GM21737 (cell line): ENCODE measurements around the gene DGCR2.
"Not testable (repeated sequence)": the region's sequence is repeated elsewhere in the genome, so short reads cannot be mapped to it uniquely, and the experiment has no call there.

Experiments
- ATAC-seq: cut with Tn5 transposase; IDR thresholded peaks from one replicate; pipeline ENCODE4 v1.9.1; 2021; ENCODE audit warnings: mild to moderate bottlenecking, moderate library complexity; ENCODE audit not compliant: unreplicated experiment

Gene DGCR2

DNA sequence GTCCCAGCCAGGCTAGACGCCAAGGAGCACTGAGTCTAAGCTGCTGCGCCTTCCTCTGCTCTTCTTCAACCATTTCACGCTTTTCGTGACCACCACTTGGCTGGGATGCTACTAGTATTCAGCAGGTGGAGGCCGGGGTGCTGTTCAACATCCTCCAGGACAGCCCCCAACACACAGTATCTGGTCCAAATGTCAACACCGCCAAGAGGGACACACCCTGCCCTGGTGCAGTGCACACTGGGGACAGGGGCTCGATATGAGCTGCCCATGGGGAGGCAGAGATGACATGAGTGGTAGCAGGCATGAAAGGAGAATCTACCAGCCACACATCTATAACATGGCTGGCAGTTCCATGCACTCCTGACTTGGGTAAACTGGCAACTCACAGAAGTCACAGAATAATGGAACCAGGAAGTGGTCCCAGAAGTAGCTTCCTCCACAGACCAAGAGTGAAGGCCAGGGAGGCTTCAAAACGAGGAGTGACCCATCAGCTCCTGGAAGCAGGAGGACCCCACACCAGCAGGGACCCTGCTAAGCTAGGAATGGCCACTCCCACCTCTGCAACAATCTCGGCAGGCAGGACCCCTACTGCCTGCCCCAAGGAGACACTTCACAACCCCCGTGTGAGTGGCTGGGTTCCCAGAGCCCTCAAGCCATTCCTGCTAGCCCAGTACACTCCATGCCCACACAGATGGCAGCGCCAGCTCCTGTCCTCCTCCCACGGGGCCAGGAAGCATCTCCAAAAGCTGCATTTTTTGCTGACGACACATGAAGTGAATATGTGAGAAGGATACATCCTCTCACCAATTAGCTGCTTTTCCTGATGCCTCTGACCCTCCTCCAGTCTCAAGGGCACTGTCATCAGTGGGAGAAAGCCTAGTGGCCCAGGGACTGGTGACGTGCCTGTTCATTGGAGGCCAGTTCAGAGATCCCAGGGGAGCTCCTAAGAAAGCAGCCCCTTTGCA, 78.8 kb downstream of the DGCR2 start:
- ATAC-seq, result no peak

DNA sequence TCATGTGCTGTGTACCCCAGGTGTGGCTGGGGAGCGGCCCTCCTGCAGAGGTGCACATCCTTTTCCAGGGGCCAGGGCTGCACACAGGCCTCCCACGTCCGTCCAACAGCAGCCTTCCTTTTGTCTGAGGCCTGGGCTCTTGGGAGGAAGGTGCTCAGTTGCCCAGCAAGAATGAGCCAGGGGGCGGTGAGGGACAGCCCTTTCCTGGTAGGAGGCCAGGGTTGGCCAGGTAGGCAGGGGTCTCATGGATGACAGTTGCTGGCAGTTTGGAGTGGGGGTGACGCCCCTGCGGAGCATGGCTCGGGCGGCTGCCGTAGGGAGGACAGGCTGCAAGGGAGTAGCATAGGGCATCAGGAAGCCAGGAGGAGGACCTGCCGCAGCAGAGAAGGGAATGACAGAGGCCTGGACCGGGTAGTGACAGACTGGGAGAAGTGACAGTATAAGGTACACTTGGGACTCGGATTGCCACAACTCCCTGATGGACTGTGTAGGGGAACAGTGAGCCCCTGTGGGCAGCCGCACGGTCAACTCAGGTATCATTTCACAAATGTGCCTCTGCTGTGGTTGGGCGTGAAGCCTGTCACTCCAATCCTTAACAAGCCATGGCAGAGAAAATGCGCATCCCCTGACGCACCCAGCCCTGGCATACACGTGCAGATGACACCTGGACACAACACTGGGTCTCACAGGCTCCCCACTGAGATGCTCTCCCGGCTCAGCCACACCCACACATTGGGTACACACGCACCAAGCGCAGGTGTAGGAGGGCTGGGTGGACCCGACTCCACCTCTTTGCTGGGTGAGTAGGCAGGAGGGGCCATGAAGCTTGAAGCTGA, 79.7 kb downstream of the DGCR2 start:
- no peak for ATAC-seq

DNA sequence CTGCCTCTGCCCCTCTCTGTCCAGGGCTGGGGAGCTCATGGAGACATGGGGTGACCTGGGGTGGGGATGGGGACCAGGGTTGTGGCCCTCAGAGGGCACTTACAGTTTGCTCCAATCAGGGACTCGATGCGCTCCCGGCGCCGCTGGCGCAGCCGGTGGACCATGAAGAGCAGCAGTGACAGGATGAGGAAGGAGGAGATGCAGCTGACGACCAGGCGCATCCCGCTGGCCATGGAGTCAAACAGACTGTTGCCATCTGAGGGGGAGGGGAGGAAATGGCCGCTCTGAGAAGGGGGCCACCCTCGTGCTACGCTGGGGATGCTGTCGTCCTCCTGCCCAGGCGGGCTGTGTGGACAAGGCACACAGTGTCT, 80.5 kb downstream of the DGCR2 start:
- no peak for ATAC-seq

DNA sequence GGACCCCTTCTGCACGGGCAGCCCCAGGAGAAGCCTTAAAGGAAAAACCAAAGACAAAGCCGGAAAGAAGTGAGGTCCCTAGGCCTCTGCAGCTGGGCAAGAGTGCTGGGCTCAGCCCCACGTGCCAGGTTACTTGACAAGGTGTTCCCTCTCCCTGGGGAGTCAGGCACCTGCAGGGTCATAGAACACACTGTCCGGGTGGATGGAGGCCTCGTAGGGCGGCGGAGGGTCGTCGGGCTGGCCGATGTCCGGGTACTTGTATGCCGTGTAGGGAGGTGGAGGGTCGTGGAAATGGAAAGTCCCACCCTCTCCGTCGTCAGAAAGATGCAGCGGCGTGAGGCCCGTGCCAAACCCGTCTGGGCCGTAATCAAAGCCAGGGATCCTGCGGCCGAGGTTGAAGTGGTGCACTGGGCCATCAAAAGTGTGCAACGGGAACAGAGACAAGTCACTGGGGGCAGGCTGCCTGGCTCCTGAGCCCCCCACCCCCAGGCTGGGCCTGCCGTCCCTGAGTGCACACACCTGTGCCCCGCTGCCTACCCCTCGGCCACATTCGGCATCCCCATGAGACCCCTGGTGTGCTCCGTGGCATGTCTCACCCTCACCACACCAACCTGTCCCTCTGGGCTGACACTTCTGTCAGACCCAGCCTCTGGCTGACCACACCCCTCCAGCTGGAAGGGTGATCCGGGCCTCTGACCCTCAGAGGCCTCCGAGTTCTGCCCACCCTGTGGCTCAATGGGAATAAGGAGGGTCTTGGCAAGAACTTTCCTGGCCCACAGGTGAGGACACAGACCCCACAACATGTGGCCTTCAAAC, 81.1 kb downstream of the DGCR2 start:
- ATAC-seq, result no peak

DNA sequence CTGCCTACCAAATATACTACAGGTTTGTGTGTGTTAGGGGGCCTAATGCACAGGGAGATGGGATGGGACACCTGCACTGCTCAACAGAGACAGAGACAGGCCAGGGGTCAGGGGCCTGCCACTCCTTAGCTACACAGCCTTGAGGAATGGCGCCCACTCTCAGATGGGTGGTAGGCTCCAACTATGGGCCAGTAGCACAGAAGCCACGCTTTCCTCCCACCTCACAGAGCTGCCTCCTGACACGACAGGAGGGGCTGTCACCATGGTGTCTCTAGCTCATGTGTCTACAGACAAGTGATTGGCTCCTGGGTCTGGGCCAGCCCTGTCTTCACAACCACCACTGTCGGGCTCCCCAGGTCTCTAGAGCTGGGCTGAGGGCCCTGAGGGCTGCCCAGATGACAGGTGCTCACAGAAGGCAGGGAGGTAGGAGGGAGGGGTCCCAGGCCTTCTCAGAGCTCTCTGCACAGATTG, 81.8 kb downstream of the DGCR2 start:
- ATAC-seq, result no peak

DNA sequence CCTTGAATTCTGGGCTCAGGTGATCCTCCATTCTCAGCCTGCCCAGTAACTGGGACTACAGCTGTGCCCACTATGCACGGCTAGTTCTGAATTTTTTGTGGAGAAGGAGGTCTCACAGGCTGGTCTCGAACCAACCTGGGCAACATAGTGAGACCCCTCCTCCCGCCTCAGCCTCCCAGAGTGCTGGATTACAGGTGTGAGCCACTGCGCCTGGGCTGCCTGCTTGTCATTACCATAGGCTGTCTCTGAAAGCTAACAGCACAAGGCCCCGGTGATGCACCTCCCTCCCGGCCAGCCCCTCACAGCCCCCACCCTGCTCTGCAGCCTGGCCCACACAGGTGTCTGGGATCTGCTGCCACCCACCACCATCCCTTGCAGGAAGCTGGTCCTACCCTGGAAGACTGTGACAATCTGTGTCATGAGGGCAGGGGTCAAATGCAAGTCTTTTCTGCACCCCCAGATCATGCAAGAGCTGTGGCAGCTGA, 82.4 kb downstream of the DGCR2 start:
- ATAC-seq, result no peak

DNA sequence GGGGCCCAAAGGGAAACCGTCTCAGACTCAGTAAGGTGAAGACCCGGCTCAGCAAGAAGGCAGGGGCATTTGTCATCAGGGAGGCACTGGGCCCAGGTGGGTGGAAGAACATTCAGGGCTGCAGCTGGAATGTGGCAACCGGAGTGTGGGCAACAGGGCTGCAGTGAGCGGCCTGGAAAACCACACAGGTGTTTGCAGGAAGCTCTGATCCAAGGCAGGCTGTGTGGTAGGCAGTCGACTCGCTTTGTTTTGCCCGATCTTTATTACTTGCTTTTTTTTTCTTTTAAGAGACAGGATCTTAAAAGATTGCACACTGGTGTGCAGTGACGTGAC, 82.8 kb downstream of the DGCR2 start:
- no peak for ATAC-seq

DNA sequence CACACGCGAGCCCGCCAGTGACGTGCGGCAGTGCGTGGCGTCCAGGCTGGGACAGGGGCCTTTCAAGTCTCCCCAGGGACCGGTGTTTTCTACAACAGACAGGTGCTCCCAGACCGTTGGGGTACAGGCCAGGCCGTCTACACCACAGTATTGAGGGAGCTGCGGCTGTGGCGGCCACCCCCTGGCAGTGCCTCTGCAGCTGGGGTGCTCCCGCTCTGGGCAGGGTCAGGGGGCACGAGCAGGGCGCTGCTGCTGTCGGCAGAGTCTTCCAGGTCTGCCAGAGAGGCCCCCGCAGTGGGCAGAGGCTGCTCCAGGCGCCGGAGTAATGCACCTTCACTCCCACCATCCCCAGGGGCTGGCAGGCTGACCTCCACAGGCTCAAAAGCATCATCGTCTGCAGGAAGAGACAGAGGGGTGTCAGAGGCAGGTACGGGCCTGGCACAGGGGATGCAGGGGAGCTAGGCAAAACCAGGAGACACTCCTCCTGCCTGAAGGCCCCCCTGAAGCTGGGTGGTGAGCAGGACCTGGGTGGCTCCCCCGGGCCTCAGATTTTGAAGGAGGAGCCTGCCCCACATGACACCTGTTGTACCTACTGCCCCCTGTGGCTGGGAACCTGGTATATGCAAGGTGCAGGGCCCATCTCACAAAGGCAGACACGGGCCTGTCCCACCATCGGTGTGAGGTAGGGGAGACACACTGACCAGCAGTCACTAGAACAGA, 83.3 kb downstream of the DGCR2 start:
- no peak for ATAC-seq

DNA sequence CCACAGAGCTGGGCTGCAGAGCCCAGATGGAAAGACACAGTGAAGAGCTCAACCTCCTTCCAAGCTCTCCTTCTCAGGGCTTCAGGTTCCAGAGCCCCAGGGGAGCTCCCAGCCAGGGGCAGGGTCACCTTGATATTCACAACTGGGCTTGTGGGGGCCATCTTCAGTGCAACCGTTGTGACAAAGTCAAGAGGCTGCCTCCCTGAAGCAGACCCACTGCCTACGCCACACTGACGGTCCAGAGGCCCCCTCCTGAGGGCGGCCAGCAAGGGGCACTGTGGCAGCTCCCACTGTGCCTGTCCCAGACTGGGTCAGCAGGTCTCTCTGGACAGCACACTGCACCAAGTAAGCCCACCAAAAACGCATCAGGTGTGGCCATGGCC, 84.1 kb downstream of the DGCR2 start:
- ATAC-seq, result no peak

DNA sequence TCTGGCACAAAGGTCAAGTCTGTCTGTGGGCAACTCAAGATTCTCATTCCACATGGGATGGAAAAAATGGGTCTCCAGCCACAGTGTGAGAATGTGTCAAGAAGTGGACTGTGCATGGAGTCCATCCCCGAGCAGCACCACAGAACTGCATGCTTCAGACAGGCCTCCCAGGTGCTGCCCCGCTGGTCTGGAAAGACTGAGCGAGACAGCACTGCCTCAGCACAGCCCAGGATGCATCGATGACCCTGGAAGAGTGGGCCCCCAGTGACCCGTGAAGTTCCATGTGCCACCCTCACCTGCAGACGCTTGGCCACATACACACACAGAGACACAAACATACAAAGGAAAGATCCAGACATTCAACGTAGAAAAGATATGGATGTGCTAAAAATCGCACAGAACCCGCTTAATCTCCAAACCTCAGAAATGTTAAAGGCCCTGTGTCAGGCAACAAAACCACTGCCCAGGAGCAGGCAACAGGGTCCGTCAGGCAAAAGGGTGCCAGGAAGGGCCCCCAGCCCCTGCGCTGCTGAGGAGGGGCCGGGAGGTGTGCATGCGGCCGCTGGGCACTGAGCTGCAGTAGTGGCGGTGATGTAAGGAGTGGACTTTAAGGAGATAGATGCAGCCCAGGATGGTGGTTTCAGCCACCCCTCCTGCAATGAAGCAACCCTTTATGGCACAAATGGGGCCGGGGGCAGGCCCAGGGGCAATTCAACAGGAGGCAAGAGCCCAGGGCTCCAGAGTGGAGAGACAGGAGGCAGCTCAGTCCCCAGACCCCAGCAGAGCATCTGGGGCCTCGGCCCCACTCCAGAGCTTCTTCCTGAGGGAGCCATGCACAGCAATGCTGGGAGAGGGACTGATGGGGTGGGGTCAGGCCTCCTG, 84.7 kb downstream of the DGCR2 start:
- no peak for ATAC-seq

DNA sequence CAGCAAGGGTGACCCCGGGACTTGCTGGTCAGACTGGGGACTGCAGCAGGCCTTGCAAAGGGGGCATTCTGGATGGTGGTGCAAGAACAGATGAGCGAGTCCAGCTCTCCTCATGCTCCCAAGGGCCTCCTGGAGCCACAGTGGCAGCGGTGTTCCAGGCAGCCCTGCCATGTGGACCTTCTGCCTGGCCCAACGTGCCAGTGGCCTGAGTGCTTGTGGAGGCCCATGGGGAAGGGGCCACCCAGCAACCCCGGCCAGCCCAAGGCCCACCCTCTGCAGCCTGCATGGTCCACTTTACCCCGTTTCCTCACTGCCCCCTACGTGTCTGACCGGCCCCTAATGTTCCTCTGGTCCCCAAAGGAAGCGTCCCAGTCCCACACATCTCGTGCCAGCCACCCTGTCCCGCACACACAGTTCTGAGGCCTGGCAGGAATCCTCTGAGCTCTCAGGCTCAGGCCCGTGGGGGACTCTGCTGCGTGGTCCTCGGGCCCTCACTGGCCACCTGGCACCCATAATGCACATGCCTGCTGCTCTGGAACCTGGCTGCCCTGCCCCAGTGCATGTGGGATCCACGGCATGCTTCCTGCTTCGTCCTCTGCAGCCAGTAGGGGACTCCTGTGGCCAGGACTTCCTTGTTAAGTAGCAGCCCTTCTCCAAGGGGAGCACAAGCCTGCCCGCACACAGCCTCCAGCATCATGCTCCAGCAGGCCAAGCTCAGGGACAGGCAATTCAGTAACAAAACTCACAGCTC, 85.5 kb downstream of the DGCR2 start:
- ATAC-seq, result no peak

DNA sequence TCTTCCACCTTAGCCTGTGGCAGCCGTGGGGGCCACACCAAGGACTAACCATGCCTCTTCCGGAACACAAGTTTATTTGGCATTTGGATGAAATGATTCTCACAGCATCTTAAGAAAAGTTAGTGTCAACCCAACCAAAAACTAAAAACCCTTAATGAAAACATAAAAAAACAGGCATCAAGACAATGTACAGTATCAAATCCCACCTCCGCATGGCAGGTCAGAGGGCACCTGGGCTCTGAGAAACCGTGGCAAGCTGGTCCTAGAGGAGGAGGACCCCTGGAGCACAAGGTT, 86.0 kb downstream of the DGCR2 start:
- no peak for ATAC-seq

DNA sequence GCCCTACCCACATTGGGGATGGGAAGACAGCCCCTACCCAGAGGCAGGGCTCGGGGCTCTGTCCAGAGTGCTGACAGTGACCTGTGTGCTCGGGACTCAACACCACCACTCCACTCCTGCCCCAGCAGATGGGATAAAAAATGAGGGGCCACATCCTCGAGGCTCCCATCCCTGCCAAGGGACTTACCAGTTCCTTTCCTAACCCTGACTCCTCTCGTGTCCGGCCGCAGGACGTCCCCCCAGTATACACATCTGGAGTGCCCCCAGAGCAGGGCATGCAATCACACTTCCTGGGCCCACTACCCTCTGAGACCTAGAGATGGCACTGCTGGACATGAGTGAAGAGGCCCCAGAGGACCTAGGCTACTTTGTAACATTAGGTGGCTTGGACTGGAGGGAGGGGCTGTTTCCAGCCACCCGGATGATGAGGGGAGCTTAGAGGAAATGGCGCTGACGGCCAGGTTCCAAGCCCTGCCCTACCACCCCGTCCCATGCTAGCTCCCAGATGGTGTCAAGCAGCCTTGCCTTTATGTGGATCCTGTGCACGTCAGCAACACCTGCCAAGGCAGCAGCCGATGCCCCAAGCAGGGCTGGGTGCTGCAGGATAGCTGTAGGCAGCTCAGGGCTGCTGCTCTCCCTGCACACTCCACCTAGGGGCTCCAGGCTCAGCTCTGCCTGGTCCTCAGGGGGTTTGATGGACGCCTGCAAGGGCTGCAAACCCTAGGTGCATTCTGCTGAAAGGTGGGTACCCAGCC, 86.6 kb downstream of the DGCR2 start:
- ATAC-seq, result no peak

DNA sequence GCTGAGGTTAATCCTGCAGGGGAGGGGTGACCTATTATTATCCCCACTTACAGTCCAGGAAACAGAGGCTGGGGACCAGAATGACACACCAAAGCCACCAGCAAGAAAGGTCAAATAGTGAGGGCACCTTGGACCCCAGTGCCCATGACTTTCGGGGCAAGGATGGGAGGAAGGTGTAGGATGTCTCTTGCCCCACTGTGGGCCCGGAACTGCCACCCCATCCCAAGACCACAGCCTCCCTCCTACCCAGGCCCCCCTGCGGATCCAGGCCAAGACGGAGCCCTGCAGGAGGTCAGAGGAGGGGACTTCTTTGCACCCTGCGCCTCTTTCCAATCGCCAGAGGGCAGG, 87.1 kb downstream of the DGCR2 start:
- not testable (repeated sequence) for ATAC-seq

DNA sequence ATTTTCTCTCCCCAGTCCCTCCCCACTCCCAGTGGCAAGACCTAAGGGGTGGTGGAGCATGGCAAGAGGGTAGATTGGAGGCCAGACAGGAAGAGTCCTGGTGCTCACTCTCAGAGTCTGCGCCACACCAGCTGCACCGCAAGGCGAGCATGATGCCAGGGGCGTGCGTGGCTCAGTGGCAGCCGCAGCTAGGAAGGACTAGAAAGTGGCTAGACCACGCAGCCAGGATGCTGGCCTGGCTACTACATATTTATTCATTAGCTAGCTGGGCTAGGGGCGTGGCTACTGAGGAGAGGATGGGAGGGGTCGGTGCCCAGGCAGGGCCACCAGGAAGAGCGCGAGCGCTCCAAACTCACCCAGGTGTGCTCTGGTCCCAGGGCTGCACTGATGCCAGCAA, 87.5 kb downstream of the DGCR2 start:
- not testable (repeated sequence) for ATAC-seq

DNA sequence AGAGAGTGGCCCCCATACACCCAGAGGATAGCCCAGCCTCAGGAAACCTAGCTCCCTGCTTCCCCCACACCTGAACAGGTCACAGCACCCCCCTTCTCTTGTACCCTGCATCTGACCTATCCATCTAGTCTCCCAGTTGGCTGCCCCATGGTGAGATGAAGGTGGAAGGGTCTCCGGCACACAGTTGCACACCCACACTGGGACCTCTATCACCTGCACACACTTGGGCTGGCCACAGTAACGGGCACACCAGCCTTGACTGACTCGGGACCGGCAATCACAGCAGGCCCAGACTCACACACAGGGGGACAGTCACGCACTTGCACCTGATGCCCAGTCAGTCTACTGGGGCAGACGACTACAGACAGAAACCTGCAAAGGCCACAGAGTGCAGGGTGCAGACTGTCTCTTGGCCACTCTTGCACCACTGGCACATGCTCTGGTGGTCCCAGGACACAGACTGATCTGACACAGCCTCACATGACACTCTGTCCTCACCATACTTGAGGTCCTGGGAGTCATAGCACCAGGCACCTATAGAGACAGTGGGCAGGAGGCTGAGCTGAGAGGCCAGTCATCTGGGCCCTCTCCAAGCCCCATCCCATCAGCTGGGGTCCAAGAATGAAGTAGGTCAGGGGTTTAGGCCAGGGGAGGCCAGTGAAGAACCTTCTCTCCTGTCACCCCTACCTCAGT, 88.0 kb downstream of the DGCR2 start:
- not testable (repeated sequence) for ATAC-seq

DNA sequence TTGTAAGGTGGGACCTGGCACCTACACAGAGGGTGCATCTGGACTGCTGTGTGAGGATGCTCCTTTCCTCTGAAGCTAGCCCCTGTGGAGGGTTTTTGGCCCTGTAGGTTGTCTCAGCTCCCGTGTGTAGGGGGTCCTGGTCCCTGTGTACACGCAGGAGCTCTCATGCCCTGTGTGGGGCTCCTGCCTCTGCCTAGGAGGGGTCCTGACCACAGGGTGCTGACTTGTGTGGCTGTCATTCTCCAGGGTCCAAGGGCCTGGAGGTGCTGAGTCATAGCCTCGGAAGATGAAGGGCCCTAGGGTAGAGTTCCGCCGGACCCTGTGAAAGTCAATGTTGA, 88.7 kb downstream of the DGCR2 start:
- ATAC-seq, result not testable (repeated sequence)
